GM12874 (cell line): ENCODE results near the gene CALR3.

Experiments used
- TF ChIP-seq, protein P1 (sequence below): IDR thresholded peaks from 2 replicates; pipeline ENCODE4 v1.5.1; 2011; ENCODE audit warnings: low read depth, mild to moderate bottlenecking, control low read depth, low read length, moderate library complexity; ENCODE audit not compliant: insufficient read depth

CALR3 gene

DNA sequence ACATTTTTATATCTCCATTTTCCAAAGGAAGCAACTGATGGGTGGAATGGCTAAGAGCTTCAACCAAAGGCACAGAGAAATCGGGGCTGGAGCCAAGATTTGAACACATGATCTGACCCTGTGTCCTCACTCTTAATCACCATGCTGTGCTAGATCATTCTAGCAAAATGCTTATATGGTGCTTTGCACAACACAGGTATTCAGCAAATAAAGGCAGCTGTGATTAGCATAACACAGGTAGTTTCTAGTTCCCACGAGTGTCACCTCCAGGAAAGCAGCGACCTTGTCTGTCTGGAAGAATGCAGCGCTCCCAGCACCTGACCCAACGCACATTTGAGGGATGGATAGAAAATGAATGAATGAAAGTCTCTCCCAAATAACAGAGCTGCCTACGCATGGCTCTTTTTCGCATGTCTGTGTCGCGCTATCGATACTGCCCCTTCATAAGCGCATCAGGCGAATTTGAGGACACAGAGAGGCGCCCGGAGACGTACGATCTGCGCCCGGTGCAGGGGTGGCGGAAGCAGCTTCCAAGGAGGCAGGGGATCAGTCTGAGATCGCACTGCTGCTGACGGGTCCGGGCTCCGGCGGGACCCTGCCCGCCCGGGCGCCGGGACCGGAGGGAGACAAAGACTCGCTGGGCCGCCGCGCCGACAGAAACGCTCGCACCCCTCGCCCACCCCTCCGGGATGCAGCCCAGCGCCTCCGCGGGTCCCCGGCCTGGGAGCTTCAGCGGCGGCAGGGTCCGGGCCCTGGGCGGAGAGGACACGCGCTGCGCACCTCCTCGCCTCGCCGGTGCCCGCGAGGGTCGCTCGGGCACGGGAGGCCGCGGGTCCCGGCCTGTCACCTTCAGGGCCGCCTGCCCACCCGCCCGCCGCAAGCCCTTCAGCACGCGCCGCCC lies 24.8 kb downstream of the CALR3 start:
- TF ChIP-seq, protein P1, sequence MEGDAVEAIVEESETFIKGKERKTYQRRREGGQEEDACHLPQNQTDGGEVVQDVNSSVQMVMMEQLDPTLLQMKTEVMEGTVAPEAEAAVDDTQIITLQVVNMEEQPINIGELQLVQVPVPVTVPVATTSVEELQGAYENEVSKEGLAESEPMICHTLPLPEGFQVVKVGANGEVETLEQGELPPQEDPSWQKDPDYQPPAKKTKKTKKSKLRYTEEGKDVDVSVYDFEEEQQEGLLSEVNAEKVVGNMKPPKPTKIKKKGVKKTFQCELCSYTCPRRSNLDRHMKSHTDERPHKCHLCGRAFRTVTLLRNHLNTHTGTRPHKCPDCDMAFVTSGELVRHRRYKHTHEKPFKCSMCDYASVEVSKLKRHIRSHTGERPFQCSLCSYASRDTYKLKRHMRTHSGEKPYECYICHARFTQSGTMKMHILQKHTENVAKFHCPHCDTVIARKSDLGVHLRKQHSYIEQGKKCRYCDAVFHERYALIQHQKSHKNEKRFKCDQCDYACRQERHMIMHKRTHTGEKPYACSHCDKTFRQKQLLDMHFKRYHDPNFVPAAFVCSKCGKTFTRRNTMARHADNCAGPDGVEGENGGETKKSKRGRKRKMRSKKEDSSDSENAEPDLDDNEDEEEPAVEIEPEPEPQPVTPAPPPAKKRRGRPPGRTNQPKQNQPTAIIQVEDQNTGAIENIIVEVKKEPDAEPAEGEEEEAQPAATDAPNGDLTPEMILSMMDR: no peak

DNA sequence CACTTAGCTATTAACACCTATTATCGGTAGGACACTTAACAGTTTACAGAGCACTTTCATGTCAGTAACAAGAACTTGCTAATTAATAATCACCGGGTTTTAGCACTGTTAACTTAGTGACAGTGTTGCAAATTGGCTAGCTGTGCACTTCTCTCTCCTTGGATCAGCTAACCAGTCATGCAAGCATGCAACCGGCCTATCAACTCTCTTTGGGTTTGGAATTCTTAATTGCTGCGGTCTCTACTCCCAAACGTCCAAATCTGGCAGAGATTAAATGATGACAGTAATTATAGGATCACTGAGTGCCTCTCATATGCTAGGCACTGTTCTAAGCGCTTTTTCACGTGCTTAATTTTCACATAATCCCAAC lies 25.4 kb downstream of the CALR3 start:
- TF ChIP-seq, protein P1: no peak

DNA sequence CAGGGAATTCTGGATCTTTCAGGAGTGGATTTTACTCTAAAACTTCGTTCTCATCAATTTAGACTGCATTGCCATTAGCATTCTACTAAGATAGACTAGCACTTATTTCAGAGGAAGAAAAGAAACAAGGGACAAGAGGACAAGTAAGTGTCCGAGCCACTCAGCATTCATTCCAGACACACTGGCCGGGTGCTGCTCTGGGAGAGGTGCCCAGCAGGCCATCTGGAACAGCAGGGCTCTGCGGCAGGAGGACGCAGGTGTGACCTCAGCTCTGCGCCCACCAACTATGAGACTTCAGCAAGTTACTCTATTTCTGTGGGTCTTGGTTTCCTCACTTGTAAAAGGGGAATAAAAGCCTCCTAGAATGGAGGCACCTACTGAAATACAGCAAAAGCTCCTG lies 28.4 kb downstream of the CALR3 start:
- TF ChIP-seq, protein P1: no peak

DNA sequence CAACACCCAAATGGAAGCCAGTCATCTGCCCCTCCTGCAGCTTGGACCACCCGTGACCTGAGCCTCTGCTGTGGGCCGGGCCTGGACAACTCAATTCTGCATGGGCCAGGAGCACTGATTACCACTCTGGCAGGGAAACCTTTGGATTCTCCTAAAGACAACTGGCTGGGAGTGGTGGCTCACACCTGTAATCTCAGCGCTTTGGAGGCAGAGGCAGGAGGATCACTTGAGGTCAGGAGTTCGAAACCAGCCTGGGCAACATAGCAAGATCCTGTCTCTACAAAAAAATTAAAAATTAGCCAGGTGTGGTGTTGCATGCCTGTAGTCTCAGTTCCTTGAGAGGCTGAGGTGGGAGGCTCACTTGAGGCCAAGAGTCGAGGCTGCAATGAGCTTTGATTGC lies 30.7 kb downstream of the CALR3 start:
- TF ChIP-seq, protein P1: no peak

DNA sequence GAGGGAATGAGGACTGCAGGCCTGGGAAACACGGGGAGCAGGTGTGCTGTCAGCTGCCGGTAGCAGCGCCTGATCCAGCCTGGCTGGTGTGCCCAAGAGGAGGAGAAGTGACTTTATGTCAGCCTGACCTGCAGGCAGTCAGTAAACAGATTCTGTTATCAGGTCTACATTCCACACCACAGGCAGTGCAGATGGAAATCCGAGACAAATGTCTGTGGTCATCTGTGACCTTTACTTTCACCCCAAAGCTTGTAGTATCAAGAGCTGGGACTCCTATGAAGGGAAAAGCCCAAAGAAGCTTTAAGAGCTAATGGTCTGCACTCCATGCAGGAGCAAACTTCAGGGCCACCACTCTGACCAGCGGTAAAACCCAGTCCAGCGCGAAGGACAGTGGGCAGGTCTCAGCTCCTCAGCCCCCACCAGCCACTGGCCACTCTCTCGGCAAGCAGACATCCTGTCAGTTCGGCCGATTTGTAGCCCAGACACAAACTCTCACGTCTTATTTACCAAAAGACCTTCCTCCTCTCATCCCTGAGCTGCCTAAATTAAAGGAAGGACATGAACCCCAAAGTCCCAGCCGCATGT lies 31.9 kb downstream of the CALR3 start:
- TF ChIP-seq, protein P1: no peak

DNA sequence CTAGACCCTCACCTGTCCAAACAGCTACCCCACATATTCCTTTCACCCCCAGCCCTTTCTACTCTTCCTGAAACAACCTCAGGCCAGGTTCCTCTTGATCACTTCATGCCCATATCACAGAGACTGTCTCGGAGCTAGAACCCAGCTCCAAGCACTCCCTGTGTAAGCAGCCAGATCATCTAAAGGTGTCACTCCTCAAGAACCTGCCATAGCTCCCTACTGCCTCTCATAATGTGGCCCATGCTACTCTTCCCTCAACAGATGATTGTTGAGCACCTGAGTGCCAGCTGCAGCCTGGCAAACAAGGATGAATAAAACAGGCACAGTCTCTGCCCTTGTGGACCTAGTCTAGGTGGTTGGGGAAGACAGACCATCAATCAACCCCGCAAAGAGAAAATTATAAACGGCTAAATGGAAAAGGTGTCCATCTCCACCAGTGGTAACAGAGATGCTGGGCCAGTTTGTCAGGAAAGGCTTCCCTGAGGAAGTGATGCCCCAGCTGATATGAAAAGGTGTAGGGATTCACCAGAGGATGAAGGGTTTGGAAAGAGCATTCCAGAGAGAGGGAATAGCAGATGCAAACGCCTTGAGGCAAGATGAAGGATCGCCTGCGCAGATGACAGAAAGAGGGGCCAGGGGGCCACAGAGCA lies 32.5 kb downstream of the CALR3 start:
- TF ChIP-seq, protein P1: no peak

DNA sequence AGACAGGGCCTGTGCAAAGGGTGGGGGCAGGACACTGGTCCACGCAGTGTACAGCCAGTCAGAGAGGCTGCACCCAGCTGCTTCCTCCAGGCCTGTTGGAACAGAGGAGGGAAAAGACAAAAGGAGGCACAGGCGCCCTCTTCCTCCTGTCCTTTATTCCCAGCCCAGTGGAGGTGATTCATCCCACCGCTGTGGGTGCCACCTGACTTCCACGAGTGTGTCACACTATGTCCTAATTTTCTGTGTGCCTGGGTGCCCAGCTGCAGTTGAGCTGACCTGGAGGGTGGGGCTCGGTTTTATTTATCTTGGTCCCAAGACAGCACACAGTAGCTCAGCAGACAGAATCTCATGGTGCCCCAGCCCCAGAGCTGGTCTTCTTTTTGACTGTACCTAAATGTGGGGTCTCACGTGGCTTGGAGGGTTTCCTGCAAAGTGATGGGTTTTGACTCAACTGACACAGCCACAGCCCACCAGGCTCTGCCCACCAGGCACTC lies 33.2 kb downstream of the CALR3 start:
- TF ChIP-seq, protein P1: no peak
